HEK293T (cell line): ENCODE measurements around the gene GDPD5.

Experiments used
- CTCF ChIA-PET: fragments of 350-600 bp; formaldehyde crosslinking; extraction: SDS; loops from one replicate; lab custom pipeline; 2021; ENCODE audit warnings: antibody characterized with exemption, inconsistent platforms; lab: Yijun Ruan, JAX
- POLR2A ChIA-PET: fragments of 350-600 bp; formaldehyde crosslinking; extraction: SDS; loops from one replicate; lab custom pipeline; 2020; ENCODE audit warnings: antibody characterized with exemption, inconsistent platforms; lab: Yijun Ruan, JAX
- DNase-seq: peaks from one replicate; pipeline ENCODE4 v3.0.0; 2012; ENCODE audit warnings: mixed read lengths; ENCODE audit errors: extremely low spot score
- ARNT ChIP-seq: fragments of 450-650 bp; IDR thresholded peaks from 2 replicates; pipeline ENCODE4 v1.6.1; 2017; ENCODE audit warnings: mild to moderate bottlenecking
- BHLHE40 ChIP-seq: fragments of 450-650 bp; IDR thresholded peaks from 2 replicates; pipeline ENCODE4 v1.6.1; 2016; ENCODE audit warnings: mild to moderate bottlenecking, moderate library complexity, borderline replicate concordance
- CTBP1 ChIP-seq: fragments of 450-650 bp; IDR thresholded peaks from 2 replicates; pipeline ENCODE4 v1.6.1; 2016; ENCODE audit warnings: borderline replicate concordance
- ELF4 ChIP-seq: fragments of 450-650 bp; IDR thresholded peaks from 2 replicates; pipeline ENCODE4 v1.6.1; 2017; ENCODE audit warnings: antibody characterized with exemption
- FOXA1 ChIP-seq: fragments of 450-650 bp; IDR thresholded peaks from 2 replicates; pipeline ENCODE4 v1.6.1; 2016; ENCODE audit warnings: mild to moderate bottlenecking
- FOXK2 ChIP-seq: fragments of 450-650 bp; IDR thresholded peaks from 2 replicates; pipeline ENCODE4 v1.6.1; 2016; ENCODE audit warnings: mild to moderate bottlenecking
- FOXM1 ChIP-seq: fragments of 450-650 bp; IDR thresholded peaks from 2 replicates; pipeline ENCODE4 v1.6.1; 2017; ENCODE audit warnings: mild to moderate bottlenecking, borderline replicate concordance
- HDGF ChIP-seq: fragments of 450-650 bp; IDR thresholded peaks from 2 replicates; pipeline ENCODE4 v1.6.1; 2017; ENCODE audit warnings: antibody characterized with exemption, borderline replicate concordance
- L3MBTL2 ChIP-seq: fragments of 450-650 bp; conservative IDR thresholded peaks from 2 replicates; pipeline ENCODE4 v1.6.1; 2016; ENCODE audit warnings: mild to moderate bottlenecking
- LEF1 ChIP-seq: fragments of 450-650 bp; IDR thresholded peaks from 2 replicates; pipeline ENCODE4 v1.6.1; 2017; ENCODE audit warnings: mild to moderate bottlenecking, borderline replicate concordance
- NFRKB ChIP-seq: fragments of 450-650 bp; IDR thresholded peaks from 2 replicates; pipeline ENCODE4 v1.6.1; 2016; ENCODE audit warnings: mild to moderate bottlenecking, moderate library complexity
- SP1 ChIP-seq: fragments of 450-650 bp; IDR thresholded peaks from 2 replicates; pipeline ENCODE4 v1.6.1; 2017
- SUZ12 ChIP-seq: fragments of 450-650 bp; IDR thresholded peaks from 2 replicates; pipeline ENCODE4 v1.6.1; 2016; ENCODE audit warnings: mild to moderate bottlenecking
- TARDBP ChIP-seq: fragments of 450-650 bp; IDR thresholded peaks from 2 replicates; pipeline ENCODE4 v1.6.1; 2016
- ZNF384 ChIP-seq: fragments of 450-650 bp; IDR thresholded peaks from 2 replicates; pipeline ENCODE4 v1.6.1; 2016
- TF ChIP-seq, protein P1 (sequence below): fragments of 450-650 bp; IDR thresholded peaks from 2 replicates; pipeline ENCODE4 v1.6.1; 2016

The GDPD5 gene

DNA sequence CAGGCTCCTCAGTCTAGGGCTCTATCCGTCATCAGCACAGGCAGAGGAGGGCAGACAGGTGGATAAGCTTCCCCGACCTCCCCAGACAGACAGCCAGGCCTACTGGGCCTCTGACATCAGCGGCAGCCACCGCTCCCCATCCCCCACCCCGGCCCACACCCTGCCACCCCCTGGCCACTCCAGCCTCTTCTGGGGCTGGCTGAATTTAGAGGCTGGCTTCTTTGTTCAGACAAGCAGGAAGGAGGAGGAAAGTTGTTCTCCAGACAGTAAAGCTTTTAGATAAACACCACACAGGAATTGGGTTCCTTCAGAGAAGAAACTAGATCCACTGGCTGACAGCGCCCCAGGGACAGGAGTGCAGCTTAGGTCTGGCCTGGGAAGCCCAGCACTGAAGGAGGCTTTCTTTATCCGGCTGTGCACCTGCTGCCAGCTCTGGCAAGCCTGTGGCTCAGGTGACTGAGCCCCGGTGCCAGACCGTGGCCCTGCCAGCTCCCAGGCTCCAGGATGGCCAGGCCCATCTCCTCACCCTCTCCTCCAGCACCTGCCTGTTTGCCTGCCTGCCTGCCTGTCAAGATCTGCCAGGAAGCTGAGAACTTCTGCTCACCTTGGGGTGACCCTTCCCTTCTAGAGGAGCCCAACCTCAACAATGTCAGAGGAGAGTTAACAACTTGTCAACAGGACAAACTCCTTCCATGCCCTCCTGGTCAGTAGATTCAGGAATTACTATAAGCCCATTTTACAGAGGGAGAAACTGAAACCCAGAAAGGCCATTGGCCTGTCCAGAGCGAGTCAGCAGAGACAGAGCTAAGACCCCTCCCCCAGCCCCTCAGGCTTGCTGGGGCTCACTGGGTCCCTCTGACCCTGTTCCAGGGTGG, 48.8 kb downstream of the GDPD5 start:
- CTCF ChIA-PET: no interaction called here
- DNase-seq: no peak
- TF ChIP-seq SUZ12 (no peak), ZNF384 (no peak)
- POLR2A ChIA-PET: interaction anchor here (1.4 kb wide), 1 partner anchor 8 kb away, joined by 3 read pairs; no protein-coding TSS in a partner anchor

DNA sequence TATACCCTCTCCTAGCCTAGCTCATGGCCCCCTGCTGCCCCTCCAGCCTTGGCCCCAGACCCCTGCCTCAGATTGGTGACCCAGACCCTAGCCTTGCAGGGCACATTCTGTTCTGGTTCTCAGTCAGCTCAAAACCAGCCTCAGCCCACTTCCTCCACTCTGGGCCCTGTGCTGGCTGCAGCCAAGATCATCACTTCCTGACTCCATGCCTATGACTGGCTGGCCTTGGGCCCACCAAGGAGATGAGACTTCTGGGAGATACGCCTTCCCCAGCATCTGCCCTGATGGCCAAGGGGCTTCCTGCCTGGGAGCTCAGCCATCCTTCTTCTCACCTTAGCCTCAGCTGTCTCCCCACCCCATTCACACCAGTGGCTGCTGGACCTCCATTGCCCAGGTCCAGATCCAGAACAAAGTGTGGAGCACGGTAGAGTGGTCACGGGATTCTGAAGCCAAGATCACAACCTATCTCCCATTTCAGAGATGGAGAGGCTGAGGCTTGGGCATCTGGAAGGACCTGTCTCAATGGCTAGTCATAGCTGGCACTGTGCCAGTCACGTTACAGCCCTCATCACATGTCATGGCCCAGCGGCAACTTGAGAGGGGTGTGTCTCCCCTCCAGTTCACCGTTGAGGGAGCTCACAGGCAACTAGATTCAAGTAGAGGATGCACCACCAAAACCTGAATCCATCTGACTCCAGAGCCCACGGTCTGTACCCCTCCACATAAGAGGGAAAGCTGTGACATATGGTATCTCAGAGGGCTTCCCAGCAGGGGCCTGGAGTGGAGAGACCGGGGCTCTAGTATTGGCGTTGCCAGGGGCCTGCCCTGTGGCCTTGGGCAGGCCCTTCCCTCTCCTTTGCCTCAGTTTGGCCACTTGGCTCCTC, 49.7 kb downstream of the GDPD5 start:
- DNase-seq: no peak
- ChIA-PET CTCF (interaction anchor here (0.6 to 0.8 kb wide), 2 partner anchors 14 to 161 kb away, joined by 3 read pairs; no protein-coding TSS in a partner anchor), POLR2A (no interaction called here)
- TF ChIP-seq ZNF384: no peak
- no peak for TF ChIP-seq NFRKB
- TF ChIP-seq HDGF: no peak
- TF ChIP-seq, protein P1, sequence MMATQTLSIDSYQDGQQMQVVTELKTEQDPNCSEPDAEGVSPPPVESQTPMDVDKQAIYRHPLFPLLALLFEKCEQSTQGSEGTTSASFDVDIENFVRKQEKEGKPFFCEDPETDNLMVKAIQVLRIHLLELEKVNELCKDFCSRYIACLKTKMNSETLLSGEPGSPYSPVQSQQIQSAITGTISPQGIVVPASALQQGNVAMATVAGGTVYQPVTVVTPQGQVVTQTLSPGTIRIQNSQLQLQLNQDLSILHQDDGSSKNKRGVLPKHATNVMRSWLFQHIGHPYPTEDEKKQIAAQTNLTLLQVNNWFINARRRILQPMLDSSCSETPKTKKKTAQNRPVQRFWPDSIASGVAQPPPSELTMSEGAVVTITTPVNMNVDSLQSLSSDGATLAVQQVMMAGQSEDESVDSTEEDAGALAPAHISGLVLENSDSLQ: no peak

DNA sequence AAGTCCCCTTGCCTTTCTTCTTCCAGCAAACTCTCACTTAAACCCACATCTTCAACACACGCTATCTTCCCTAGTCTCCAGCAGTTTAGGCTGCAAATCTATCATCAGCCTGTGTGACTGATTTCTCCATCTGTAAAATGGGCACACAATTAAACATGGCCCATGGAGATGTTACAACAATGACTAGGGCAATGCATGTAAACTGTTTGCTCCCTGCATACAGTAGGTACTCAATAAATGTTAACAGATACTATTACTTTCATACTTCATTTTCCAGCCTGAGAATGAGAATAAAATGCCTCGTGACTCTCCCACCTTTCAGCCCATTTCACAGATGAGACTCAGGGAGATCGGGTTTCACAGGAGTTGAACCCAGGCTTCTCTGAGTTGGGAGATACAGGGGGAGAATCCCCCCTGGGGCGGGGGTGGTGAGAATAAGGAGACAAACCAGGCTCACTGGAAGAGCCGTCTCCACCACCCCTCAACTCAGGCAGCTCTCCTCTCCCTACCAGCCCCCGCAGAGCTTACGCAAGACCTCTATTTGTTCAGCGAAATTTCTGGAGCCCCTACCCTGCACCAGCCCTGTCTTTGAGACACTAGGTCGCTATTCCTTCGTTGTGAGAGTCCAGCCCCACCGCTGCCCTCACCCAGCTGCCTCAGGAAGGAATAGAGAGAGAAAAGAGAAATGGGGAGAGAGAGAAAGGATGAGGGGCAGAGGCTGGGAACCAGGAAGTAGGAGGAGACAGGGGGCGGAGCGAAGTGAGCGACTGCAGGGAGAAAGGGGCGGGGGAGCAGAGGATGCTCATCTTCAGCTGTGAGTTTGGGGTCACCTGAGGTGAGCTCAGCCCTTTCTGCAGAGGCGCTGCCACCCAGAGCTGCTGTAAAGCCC, 50.6 kb downstream of the GDPD5 start:
- DNase-seq: no peak
- TF ChIP-seq LEF1 (no peak), ZNF384 (no peak), ARNT (no peak), HDGF (no peak), SUZ12 (no peak), L3MBTL2 (no peak), ELF4 (no peak)
- TF ChIP-seq, protein P1: no peak
- ChIA-PET CTCF (interaction anchor here (0.8 kb wide), 1 partner anchor 15 kb away, joined by 3 read pairs; no protein-coding TSS in a partner anchor), POLR2A (no interaction called here)

DNA sequence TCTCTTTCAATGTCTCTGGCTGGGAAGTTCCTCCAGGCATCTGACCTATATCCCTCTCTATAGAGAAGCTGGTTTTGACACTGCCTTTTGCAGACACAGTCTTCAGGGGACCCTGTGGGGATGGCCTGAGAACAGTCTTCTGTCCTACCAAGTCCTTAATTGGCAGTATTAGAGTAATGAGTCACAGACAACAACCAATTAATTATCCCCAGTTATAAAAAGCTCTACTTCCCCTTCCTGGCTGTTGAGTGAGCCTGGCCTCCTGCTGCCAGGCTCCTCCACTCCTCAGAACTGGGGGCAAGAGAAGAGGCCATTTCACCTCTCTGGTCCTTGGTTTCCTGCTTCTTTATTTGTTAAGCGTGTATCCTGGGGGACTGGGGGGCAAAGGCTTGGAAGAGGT, 51.5 kb downstream of the GDPD5 start:
- ChIA-PET POLR2A (no interaction called here), CTCF (no interaction called here)

DNA sequence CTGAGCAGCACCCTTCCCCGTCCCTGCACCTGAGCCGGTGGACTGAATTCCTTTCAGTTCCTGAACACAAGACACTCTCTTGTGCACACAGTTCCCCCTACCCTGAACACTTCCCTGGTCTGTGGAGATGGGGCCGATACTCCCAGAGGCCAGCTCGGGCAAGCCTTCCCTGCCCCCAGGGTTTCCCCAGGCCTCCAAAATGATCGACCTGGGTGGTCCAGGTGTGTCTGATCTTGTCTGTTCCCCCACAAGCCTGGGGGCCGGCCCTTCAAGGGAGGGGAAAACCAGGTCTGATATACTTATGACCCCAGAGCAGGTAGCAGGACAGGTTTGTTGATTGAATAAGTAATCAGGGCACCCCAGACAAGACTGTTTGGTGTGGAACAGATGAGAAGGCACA, 52.1 kb downstream of the GDPD5 start:
- no peak for DNase-seq
- no peak for TF ChIP-seq ELF4
- TF ChIP-seq FOXK2: no peak
- TF ChIP-seq ZNF384: no peak
- TF ChIP-seq ARNT: no peak
- no peak for TF ChIP-seq FOXM1
- TF ChIP-seq, protein P1: no peak
- no peak for TF ChIP-seq BHLHE40
- TF ChIP-seq SP1: no peak
- POLR2A ChIA-PET: no interaction called here
- CTCF ChIA-PET: no interaction called here

More for the DNA sequence above, 51.5 kb downstream of the GDPD5 start:
- TF ChIP-seq L3MBTL2 (no peak), NFRKB (no peak), FOXK2 (no peak), ZNF384 (no peak), ARNT (no peak), BHLHE40 (no peak), HDGF (no peak), ELF4 (no peak), LEF1 (no peak), SUZ12 (no peak), TARDBP (no peak), FOXM1 (no peak), FOXA1 (no peak), SP1 (no peak), CTBP1 (no peak)
- TF ChIP-seq, protein P1: no peak
- DNase-seq: no peak
